IPS-15b (cell line): Measurements from ENCODE around the gene CAPRIN2.

ENCODE experiments used
- H3K27me3 ChIP-seq: one replicate; pipeline ENCODE4 v1.6.1; 2013; ENCODE audit warnings: low read length; ENCODE audit not compliant: control insufficient read depth, insufficient read depth
- H3K36me3 ChIP-seq: one replicate; pipeline ENCODE4 v1.6.1; 2013; ENCODE audit warnings: low read length; ENCODE audit not compliant: control insufficient read depth, insufficient read depth
- H3K4me1 ChIP-seq: one replicate; pipeline ENCODE4 v1.6.1; 2013; ENCODE audit warnings: mild to moderate bottlenecking, low read length; ENCODE audit not compliant: control insufficient read depth, insufficient read depth
- H3K4me3 ChIP-seq: one replicate; pipeline ENCODE4 v1.5.1; 2013; ENCODE audit warnings: low read depth, low read length
- H3K9ac ChIP-seq: one replicate; pipeline ENCODE4 v1.6.1; 2013; ENCODE audit warnings: low read depth, mild to moderate bottlenecking, low read length
- H3K9me3 ChIP-seq: one replicate; pipeline ENCODE4 v1.6.1; 2013; ENCODE audit warnings: mild to moderate bottlenecking, low read length; ENCODE audit not compliant: control insufficient read depth, insufficient read depth

Gene CAPRIN2

DNA sequence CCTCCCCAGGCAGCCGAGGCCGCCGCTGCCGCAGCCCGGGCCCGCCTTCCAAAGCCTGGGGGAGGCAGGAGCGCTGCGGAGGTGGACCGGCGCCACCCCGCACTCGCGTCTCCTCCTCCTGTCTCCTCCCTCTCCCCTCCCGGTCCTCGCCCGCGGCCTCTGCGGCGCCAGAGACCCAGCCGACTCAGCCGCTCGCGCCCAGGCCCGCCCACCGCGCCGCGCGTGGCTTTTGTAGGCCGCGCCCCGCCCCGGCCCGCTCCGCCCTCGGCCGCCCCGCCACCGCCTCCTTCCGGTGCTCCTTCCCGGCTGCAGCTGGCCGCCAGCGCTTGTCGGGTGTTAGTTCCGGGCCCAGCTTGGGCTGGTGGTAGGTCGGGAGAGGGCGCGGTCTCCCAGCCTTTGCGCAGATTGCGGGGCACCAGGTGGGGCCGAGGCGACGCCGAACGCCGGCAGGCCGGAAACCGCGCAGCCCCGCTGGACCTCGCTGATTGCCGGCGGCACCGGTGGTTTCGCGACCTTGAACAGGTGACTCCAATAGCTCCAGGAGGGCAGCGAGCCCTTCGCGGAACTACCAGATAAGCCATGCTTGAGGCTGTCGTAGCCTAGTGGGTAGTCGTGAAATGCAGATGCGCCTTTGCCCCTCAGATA, at the start of gene CAPRIN2:
TSS of gene CAPRIN2 (minus strand) at position 202 of the 645 bp plus-strand sequence. CDS start 1,431 bp downstream, outside the sequence.
- Histone ChIP-seq H3K9me3 (no peaks in the 10 kb centered on the region), H3K36me3 (peaks cover 3% of the 10 kb centered on the region), H3K4me3 (peak within 1 kb of the TSS; percentile 93), H3K9ac (peak within 1 kb of the TSS; percentile 80), H3K4me1 (peaks cover 3% of the 10 kb centered on the region), H3K27me3 (no peaks in the 10 kb centered on the region)

GRCh38 chr12:30797689-30798088, 42.9 kb upstream of the CAPRIN2 start:
- H3K9me3 ChIP-seq = no peaks in the 10 kb centered on the region
- H3K4me3 ChIP-seq = no peak overlapping the region
- H3K27me3 ChIP-seq = no peaks in the 10 kb centered on the region
- H3K36me3 ChIP-seq = peaks cover 8% of the 10 kb centered on the region
- peaks cover 8% of the 10 kb centered on the region for H3K4me1 ChIP-seq
- H3K9ac ChIP-seq = no peak overlapping the region

- peak overlapping the region; percentile 55 for H3K4me3 ChIP-seq
- no peaks in the 10 kb centered on the region for H3K9me3 ChIP-seq
- peaks cover 13% of the 10 kb centered on the region for H3K4me1 ChIP-seq
- H3K9ac ChIP-seq = peak overlapping the region; percentile 1
- peaks cover 8% of the 10 kb centered on the region for H3K36me3 ChIP-seq
- no peaks in the 10 kb centered on the region for H3K27me3 ChIP-seq
Measured at GRCh38 chr12:30796891-30797371, 42.2 kb upstream of the CAPRIN2 start.

GRCh38 chr12:30796313-30796780, 41.6 kb upstream of the CAPRIN2 start:
- Histone ChIP-seq H3K9ac (peak overlapping the region; percentile 70), H3K4me1 (peaks cover 15% of the 10 kb centered on the region), H3K9me3 (no peaks in the 10 kb centered on the region), H3K4me3 (peak overlapping the region; percentile 80), H3K36me3 (peaks cover 8% of the 10 kb centered on the region), H3K27me3 (no peaks in the 10 kb centered on the region)

- H3K9ac ChIP-seq = peak overlapping the region; percentile 70
- H3K36me3 ChIP-seq = peaks cover 8% of the 10 kb centered on the region
- H3K9me3 ChIP-seq = no peaks in the 10 kb centered on the region
- H3K27me3 ChIP-seq = no peaks in the 10 kb centered on the region
- H3K4me3 ChIP-seq = peak overlapping the region; percentile 80
- peaks cover 20% of the 10 kb centered on the region for H3K4me1 ChIP-seq
Measured at GRCh38 chr12:30795410-30796312, 40.9 kb upstream of the CAPRIN2 start.

DNA sequence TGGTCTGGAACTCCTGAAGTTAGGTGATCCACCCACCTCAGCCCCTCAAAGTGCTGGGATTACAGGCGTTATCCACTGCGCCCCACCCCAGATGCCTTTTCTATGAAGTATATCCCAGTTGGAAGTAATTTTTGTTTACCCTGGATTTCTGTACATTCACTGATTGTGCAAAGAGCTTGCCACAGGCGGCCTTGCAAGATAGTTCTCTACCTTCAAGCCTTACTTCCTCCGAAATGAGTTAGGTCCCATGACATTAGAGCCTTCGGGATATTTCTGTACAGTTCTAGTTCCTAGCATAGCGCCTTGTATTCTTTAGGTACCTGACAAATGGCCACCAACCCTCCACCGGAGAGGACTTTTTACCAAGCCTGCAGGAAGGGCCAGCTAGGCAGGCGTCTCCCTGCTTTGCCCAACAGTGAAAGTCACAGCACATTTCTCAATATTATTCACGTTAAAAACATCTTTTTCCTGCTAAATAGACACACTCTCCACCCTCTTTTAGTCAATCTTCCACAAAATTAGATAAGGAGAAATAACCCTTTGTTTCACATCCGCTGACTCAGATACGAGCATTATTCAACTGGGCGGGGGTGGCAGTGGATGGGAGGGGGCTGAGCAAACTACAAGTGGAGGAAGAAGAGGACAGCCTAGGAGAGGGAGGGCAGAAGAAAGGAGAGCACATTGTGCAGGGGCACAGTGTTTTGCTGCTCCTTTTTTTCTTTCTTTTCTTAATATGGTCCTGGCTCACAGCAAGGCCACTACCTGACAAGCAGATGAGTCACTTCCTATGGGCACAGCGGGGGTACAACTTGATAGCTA, 40.0 kb upstream of the CAPRIN2 start:
- Histone ChIP-seq H3K27me3 (no peaks in the 10 kb centered on the region), H3K36me3 (peaks cover 6% of the 10 kb centered on the region), H3K4me3 (peak overlapping the region; percentile 80), H3K9ac (no peak overlapping the region), H3K4me1 (peaks cover 20% of the 10 kb centered on the region), H3K9me3 (no peaks in the 10 kb centered on the region)

- Histone ChIP-seq H3K36me3 (no peaks in the 10 kb centered on the region), H3K27me3 (no peaks in the 10 kb centered on the region), H3K9ac (no peak overlapping the region), H3K4me3 (no peak overlapping the region), H3K4me1 (peaks cover 20% of the 10 kb centered on the region), H3K9me3 (no peaks in the 10 kb centered on the region)
Measured at GRCh38 chr12:30794020-30794419, 39.3 kb upstream of the CAPRIN2 start.

DNA sequence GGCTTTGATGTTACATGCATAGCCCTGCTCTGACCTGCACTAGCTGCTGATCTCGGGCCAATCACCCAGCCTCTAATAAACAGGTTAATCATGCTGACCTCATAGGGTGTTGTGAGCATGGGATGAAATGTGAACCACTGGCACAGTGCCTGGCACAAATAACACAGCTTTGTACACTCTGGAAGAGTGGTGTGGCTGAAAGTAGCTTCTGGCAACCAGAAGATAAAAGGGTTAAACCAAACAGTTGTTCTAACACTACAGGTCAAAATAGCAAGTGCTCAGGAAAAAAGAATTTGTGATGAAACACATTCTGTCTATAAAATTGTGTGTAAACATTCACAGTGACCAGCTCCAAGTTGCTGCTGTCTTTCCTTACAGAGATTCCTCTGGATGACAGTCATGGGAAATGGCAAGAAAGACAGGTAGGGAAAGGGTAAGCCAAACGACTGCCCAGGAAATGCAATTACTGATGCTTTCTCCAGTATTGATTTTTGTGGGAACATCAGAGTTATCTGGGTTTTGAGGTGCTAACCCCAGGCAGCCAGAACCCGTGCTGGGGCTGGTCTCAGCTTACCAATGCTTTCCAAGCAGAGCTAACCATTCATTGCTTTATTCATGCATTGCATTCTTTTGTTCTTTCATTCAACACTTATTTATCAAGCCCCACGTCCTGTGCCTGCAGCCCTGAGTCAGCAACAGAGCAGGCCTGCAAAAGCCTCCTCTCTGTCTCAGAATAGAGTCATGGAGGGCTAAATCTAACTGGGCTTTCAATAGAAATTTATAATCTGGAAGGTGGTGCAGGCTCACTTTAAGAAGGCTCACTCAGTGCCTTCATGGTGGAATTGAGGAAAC, 38.1 kb upstream of the CAPRIN2 start:
- no peaks in the 10 kb centered on the region for H3K27me3 ChIP-seq
- H3K9ac ChIP-seq = no peak overlapping the region
- peaks cover 20% of the 10 kb centered on the region for H3K4me1 ChIP-seq
- H3K9me3 ChIP-seq = no peaks in the 10 kb centered on the region
- H3K4me3 ChIP-seq = no peak overlapping the region
- no peaks in the 10 kb centered on the region for H3K36me3 ChIP-seq

DNA sequence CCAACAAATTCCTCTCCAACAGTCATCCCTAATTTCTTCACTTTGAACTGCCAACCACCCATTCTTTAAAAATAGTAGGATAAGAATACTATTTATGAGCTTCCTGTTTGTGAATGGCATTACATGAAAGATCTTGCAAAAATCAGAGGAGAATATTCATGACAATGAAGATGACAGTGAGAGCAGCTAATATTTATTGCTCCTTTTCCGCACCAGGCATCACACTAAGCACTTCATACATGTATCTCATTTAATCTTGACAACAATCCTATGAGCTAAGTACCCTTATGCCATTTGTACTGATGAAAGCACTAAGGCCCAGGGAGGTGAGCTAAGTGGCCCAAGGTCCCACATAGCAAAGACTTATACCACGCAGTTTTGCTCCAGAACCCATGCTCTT, 37.3 kb upstream of the CAPRIN2 start:
- Histone ChIP-seq H3K27me3 (no peaks in the 10 kb centered on the region), H3K4me3 (no peak overlapping the region), H3K36me3 (no peaks in the 10 kb centered on the region), H3K9ac (no peak overlapping the region), H3K4me1 (peaks cover 20% of the 10 kb centered on the region), H3K9me3 (no peaks in the 10 kb centered on the region)

DNA sequence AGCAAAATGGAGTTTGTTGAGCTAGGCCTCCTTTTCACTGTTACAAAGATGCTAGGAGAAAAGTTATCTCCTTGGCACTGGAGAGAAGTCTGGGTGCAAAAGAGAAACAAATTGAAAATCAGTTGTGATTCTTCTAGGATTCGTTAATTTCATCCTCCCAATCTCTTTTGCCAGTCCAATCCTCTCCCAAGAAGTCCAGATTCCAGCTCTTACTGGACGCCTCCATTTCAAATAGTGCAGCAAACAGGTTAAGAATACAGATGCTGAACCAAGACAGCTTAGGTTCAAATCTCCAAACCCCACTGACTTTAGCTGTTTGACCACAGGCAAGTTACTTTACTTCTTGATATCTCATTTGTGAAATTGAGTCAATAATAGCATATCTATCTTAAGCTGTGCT, 34.0 kb upstream of the CAPRIN2 start:
- H3K36me3 ChIP-seq = no peaks in the 10 kb centered on the region
- H3K4me1 ChIP-seq = peaks cover 28% of the 10 kb centered on the region
- H3K9ac ChIP-seq = no peak overlapping the region
- no peaks in the 10 kb centered on the region for H3K27me3 ChIP-seq
- H3K4me3 ChIP-seq = no peak overlapping the region
- H3K9me3 ChIP-seq = peaks cover 11% of the 10 kb centered on the region
